SW480 (cell line): ENCODE data around the gene AGPS.
"Not testable (repeated sequence)": the region's sequence is repeated elsewhere in the genome, so short reads cannot be mapped to it uniquely, and the experiment has no call there.

Experiments
- DNase-seq: peaks from one replicate; pipeline ENCODE4 v3.0.0-alpha.2; 2016; ENCODE audit warnings: low spot score

AGPS gene

GRCh38 chr2:177392373-177393202 is at the start of gene AGPS:
Gene AGPS (plus strand): TSS chr2:177392773. CDS start chr2:177392790, 17 bp downstream.
- peak; percentile 77 for DNase-seq

- no peak for DNase-seq
Observed at GRCh38 chr2:177343773-177344172, 48.8 kb upstream of the AGPS start.

- no peak for DNase-seq
Observed at GRCh38 chr2:177344316-177344715, 48.3 kb upstream of the AGPS start.

- DNase-seq, result no peak
Observed at GRCh38 chr2:177346192-177346591, 46.4 kb upstream of the AGPS start.

GRCh38 chr2:177347570-177347969 is 45.0 kb upstream of the AGPS start:
- no peak for DNase-seq

GRCh38 chr2:177348118-177348654 is 44.4 kb upstream of the AGPS start:
- no peak for DNase-seq

- DNase-seq, result no peak
Observed at GRCh38 chr2:177348733-177349693, 43.6 kb upstream of the AGPS start.

- not testable (repeated sequence) for DNase-seq
Observed at GRCh38 chr2:177350624-177351023, 41.9 kb upstream of the AGPS start.

GRCh38 chr2:177351121-177351520 is 41.5 kb upstream of the AGPS start:
- DNase-seq, result not testable (repeated sequence)

GRCh38 chr2:177352441-177353186 is 40.0 kb upstream of the AGPS start:
- DNase-seq, result no peak

GRCh38 chr2:177353187-177353478 is 39.4 kb upstream of the AGPS start:
- DNase-seq, result no peak

- DNase-seq, result not testable (repeated sequence)
Observed at GRCh38 chr2:177354541-177354940, 38.0 kb upstream of the AGPS start.

GRCh38 chr2:177355874-177356273 is 36.7 kb upstream of the AGPS start:
- DNase-seq, result no peak

- DNase-seq, result no peak
Observed at GRCh38 chr2:177359836-177360595, 32.6 kb upstream of the AGPS start.

GRCh38 chr2:177362499-177362898 is 30.1 kb upstream of the AGPS start:
- DNase-seq, result no peak

- no peak for DNase-seq
Observed at GRCh38 chr2:177363332-177363731, 29.2 kb upstream of the AGPS start.

GRCh38 chr2:177365764-177366163 is 26.8 kb upstream of the AGPS start:
- DNase-seq, result not testable (repeated sequence)

GRCh38 chr2:177368023-177368422 is 24.6 kb upstream of the AGPS start:
- not testable (repeated sequence) for DNase-seq

GRCh38 chr2:177379354-177379753 is 13.2 kb upstream of the AGPS start:
- DNase-seq, result no peak

GRCh38 chr2:177380181-177380580 is 12.4 kb upstream of the AGPS start:
- DNase-seq, result no peak

GRCh38 chr2:177383935-177384334 is 8.6 kb upstream of the AGPS start:
- DNase-seq, result no peak
